ENCODE measurements around the gene SPATS2. TPM values are rescaled to one million over a fixed set of nuclear protein-coding genes. Genes with fewer than 3 reads are reported as not detected.

The SPATS2 gene
- polyA plus RNA-seq, 1 of the 3 experiments (the other 2 are of a cell fraction) = 72.9 TPM

DNA sequence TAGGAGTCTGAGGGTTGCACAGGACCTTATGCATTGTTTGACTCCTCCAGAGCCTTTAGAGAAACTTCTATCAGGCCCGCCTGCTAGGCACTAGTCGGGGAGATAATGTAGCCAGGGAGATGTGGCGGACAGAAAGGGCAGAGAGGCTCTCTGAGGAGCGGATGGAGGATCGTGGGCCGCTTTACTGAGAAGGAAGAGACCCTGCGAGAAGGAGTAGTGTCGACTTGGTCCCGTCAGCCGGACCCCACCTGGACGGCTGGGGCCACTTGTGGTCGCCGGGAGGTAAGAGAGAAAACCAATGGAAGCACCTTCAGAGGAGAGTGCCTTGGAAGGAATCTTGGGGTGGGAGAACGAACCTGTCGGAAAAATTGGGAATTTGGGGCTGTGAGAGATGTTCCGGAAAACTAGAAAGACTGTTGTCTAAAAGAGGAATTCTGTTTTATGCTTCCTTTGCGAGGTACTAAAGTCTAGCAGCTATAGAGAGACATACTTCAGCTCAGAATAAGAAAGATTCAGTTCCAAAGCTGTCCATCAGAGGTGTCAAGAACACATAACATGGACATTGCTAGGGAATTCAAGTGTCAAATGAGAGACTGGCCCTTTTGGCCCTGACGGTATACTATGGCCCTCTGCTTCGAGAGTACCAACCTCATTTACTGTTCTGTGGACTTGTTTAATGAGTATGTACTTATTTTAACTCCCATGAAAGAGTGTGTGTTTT, 201.3 kb downstream of the SPATS2 start (continued):
- TF ChIP-seq RXRA (IDR thresholded peaks at IDR 0.05; ENCODE audit: borderline replicate concordance, low read depth) (no peak), NFIC (IDR thresholded peaks at IDR 0.05; ENCODE audit: borderline replicate concordance) (no peak), MXI1 (IDR thresholded peaks at IDR 0.05; ENCODE audit: low read depth, low read length) (no peak)

Small RNAs within 50 kb of the gene (small RNA-seq; reads per million reads assigned to genes)
- gene AC125611.1 = 0 reads per million in 7 experiments

Other genes with a start within 250 kb of the SPATS2 start
- 2,454 and 2,856 TPM in 2 replicates for gene TUBA1B, start 236.1 kb upstream of the SPATS2 start, polyA plus RNA-seq (2012; rRNA removed)
- 1,427 and 1,906 TPM in 2 replicates for gene TUBA1A, start 178.4 kb upstream of the SPATS2 start, polyA plus RNA-seq (2012; rRNA removed)
- 3.3 and 4.6 TPM in 2 replicates for gene TUBA1C, start 102.4 kb upstream of the SPATS2 start, polyA plus RNA-seq (2012; rRNA removed)
- 1.7 and 1.9 TPM in 2 replicates for gene PRPH, start 72.3 kb upstream of the SPATS2 start, polyA plus RNA-seq (2012; rRNA removed)
- 15.0 and 26.2 TPM in 2 replicates for gene TROAP, start 44.2 kb upstream of the SPATS2 start, polyA plus RNA-seq (2012; rRNA removed)
- 9.8 and 14.6 TPM in 2 replicates for gene C1QL4, start 30.3 kb upstream of the SPATS2 start, polyA plus RNA-seq (2012; rRNA removed)
- gene DNAJC22, start 20.6 kb upstream of the SPATS2 start, polyA plus RNA-seq (2012; rRNA removed) = 4.5 and 5.3 TPM in 2 replicates
- 3.2 and 3.7 TPM in 2 replicates for gene KCNH3, start 171.6 kb downstream of the SPATS2 start, polyA plus RNA-seq (2012; rRNA removed)
- gene MCRS1, start 200.7 kb downstream of the SPATS2 start, polyA plus RNA-seq (2012; rRNA removed) = 103 and 107 TPM in 2 replicates
- gene FAM186B, start 238.2 kb downstream of the SPATS2 start, polyA plus RNA-seq (2012; rRNA removed) = 0.16 and 0.24 TPM in 2 replicates